HG02840 (cell line): ENCODE measurements around the gene DLGAP5.

Experiments
- ATAC-seq: cut with Tn5 transposase; IDR thresholded peaks from one replicate; pipeline ENCODE4 v1.9.1; 2021; ENCODE audit warnings: mild to moderate bottlenecking, moderate library complexity, moderate number of reproducible peaks; ENCODE audit not compliant: unreplicated experiment, low FRiP score

DLGAP5 gene

GRCh38 chr14:55131370-55132137, 59.8 kb downstream of the DLGAP5 start:
- no peak for ATAC-seq

DNA sequence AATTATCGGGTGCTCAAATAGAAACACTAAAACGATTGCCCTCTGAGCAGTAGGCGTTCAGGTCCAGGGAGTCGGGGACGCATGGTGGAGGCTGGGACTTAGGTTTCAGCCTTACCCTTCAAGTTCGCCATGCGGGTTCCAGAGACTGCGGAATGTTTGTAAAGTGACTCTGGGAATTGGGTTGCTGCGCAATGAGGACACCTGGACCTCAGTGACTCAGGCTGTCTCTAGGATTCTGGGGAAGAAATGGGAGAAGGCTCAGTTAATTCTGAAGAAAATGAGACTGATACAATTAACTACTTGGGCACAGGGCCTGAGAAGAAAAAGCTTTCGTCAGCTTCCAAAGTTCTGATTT, 61.2 kb downstream of the DLGAP5 start:
- no peak for ATAC-seq

- peak; percentile 55 for ATAC-seq
Measured at GRCh38 chr14:55129428-55130195, 61.8 kb downstream of the DLGAP5 start.

- peak; percentile 45 for ATAC-seq
Measured at GRCh38 chr14:55129086-55129427, 62.3 kb downstream of the DLGAP5 start, which contains the start of gene LGALS3. TSS of gene LGALS3 (plus strand) at chr14:55129252. CDS start at chr14:55137374, 8,122 bp downstream.

GRCh38 chr14:55128386-55129085, 62.8 kb downstream of the DLGAP5 start:
- no peak for ATAC-seq

DNA sequence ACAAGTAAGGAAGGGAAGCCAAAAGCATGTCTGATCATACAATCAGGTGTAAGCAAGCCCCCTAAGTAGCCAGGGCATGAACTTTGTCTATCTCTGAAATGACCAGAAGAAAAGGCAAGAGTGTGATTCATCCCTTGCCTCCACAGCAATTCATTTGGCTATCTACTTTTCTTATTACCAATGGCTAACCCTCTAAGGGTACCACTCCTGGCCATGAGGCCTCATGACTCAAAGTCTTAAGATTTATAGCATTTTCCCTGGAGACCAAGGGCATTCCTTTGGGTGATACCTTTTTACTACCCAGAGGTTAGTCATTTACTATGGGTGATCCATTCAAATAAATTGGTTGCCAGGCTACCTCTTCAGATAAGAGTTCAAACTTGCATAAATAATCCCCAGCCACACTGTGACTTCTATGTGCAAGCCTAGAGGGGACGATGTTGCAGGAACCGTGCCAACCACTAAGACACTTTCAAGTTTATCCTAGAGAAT, 63.9 kb downstream of the DLGAP5 start:
- ATAC-seq = no peak

DNA sequence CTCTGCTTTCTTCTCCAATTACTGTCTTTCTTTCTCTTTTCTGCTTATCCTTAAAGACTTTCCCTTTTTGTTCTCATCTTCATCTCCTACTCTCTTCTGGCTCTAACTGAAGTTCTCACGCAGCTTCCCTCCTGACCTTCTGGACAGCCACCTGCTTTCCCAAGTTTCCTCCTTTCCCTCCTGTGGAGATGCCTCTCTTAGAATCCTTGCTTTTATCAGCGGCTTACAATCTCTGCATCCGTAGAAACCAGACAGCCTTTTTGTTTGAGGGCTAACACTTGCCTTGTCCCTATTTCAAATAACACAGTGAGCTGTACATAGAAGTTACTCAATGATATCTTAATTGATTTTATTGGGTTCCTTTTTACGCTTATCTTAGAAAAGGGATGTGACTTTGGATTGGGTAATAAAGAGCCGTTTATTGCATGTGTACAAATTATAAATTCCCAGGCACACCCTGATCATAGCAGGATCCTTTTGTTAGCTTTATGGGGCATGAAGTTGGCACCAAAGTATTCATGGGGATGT, 64.4 kb downstream of the DLGAP5 start:
- ATAC-seq = no peak

DNA sequence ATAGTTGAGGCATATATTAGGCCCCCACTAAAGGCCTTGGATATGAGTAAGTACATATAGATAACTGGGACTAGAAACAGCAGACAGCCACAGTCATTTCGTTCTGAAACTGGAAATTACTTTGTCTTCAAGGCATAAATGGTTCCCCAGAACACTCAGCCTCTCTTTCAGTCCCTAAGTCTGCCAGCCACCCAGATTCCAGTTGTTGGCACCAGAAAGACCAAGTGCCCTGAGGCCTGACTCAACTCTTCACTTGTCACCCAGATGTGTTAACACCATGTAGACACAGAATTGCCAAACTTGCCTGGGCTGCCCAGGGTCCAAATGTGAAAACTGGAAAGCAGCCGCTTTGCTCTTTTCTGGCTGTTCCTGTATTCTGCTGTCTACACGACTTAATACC, 65.4 kb downstream of the DLGAP5 start:
- ATAC-seq = no peak

DNA sequence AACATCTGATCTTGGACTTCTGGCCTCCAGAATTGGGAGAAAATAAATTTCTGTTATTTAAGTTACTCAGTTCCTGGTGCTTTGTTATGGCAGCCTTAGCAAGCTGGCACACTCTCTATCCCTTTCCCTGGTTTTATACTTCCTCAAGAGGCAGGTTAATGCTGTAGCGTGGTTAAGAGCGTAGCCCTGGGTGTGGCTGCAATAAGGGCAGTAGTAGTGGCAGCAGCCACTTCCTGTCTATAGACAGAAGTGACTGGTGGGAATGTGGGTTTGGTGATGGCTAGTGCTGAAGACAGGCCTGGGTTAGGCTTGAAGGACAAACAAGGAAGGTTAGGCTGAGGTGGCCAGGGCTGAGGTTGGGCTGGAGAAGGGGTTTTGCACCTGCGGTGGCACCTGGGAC, 66.0 kb downstream of the DLGAP5 start:
- ATAC-seq = no peak

- no peak for ATAC-seq
Measured at GRCh38 chr14:55124774-55125386, 66.5 kb downstream of the DLGAP5 start.

- ATAC-seq = no peak
Measured at GRCh38 chr14:55123852-55124639, 67.3 kb downstream of the DLGAP5 start.

GRCh38 chr14:55123101-55123500, 68.3 kb downstream of the DLGAP5 start:
- ATAC-seq = no peak

- ATAC-seq = no peak
Measured at GRCh38 chr14:55122440-55122986, 68.9 kb downstream of the DLGAP5 start.

- ATAC-seq = no peak
Measured at GRCh38 chr14:55121628-55122439, 69.6 kb downstream of the DLGAP5 start.

DNA sequence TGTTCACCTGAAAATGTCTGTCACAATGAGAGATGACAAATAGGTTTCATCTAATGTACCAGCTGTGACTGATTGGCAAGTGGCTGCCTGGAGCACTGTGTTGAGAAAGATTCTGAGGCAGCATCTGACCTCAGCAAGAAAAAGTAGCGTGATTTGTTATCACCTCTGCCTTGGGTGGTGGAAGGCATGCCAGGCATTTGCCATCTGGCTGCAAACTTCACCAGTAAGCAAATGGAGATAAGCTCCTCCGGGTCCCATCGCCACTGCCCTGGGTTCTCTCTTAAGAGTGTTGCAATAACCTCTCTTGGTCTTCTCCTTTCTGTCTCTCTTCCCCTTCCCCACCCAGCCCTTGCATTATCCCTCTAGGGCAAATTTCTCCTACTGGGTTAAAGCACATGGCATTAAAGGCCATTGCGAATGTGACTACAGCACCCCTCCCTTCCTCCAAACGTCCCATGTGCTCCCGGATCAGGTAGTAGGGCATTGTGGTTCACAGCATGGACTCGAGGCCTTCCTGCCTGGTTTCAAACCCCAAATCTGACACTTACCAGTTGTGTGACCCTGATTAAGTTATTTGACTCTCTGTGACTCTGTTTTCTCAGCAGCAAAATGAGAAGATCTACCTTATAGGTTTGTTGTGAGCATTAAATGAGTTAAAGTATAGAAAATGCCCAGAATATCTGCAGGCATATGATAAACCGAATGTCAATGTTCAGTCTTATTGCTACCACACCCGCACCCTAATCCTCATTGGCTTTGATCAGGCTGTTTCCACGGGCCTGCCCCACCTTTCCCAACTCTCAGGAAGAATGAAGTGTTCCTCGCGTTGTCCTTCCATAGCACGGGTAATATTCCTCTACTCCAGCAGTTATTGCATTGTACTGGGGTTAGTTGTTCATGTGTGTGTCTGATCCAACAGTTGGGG, 70.6 kb downstream of the DLGAP5 start:
- ATAC-seq = no peak

- no peak for ATAC-seq
Measured at GRCh38 chr14:55118761-55119160, 72.6 kb downstream of the DLGAP5 start.

GRCh38 chr14:55117803-55118441, 73.5 kb downstream of the DLGAP5 start:
- no peak for ATAC-seq
